Activated naive CD4-positive, alpha-beta T cell treated with anti-CD3 and anti-CD28 coated beads, Interleukin-2, amount 50 U/mL, for 24 hours (primary cell): ENCODE results near the gene TCERG1L.

Experiments
- H3K27ac Mint-ChIP-seq: one replicate; pipeline ENCODE4 v1.8.0; 2021; ENCODE audit warnings: mild to moderate bottlenecking, mixed read lengths
- H3K27me3 Mint-ChIP-seq: one replicate; pipeline ENCODE4 v1.8.0; 2021; ENCODE audit warnings: mixed read lengths
- H3K36me3 Mint-ChIP-seq: one replicate; pipeline ENCODE4 v1.8.0; 2021; ENCODE audit warnings: mixed read lengths
- H3K4me1 Mint-ChIP-seq: one replicate; pipeline ENCODE4 v1.8.0; 2021; ENCODE audit warnings: mixed read lengths
- H3K4me3 Mint-ChIP-seq: one replicate; pipeline ENCODE4 v1.8.0; 2021; ENCODE audit warnings: mild to moderate bottlenecking, mixed read lengths
- H3K9me3 Mint-ChIP-seq: one replicate; pipeline ENCODE4 v1.8.0; 2021; ENCODE audit warnings: mixed read lengths

TCERG1L gene

GRCh38 chr10:131127610-131128009 lies 183.9 kb downstream of the TCERG1L start:
- Mint-ChIP-seq H3K4me1 (peaks cover 17% of the 10 kb centered on the region), H3K4me3 (no peak overlapping the region), H3K27me3 (no peaks in the 10 kb centered on the region), H3K27ac (no peak overlapping the region), H3K9me3 (no peaks in the 10 kb centered on the region), H3K36me3 (no peaks in the 10 kb centered on the region)

GRCh38 chr10:131127138-131127589 lies 184.4 kb downstream of the TCERG1L start:
- H3K9me3 Mint-ChIP-seq, result no peaks in the 10 kb centered on the region
- no peak overlapping the region for H3K4me3 Mint-ChIP-seq
- no peaks in the 10 kb centered on the region for H3K36me3 Mint-ChIP-seq

GRCh38 chr10:131126321-131127137 lies 185.0 kb downstream of the TCERG1L start:
- Mint-ChIP-seq H3K36me3 (no peaks in the 10 kb centered on the region), H3K4me3 (no peak overlapping the region), H3K9me3 (no peaks in the 10 kb centered on the region), H3K4me1 (peaks cover 17% of the 10 kb centered on the region), H3K27ac (peak overlapping the region; percentile 62), H3K27me3 (no peaks in the 10 kb centered on the region)

More at GRCh38 chr10:131127138-131127589, 184.4 kb downstream of the TCERG1L start:
- H3K4me1 Mint-ChIP-seq, result peaks cover 17% of the 10 kb centered on the region
- no peaks in the 10 kb centered on the region for H3K27me3 Mint-ChIP-seq
- peak overlapping the region; percentile 62 for H3K27ac Mint-ChIP-seq

- Mint-ChIP-seq H3K27ac (no peak overlapping the region), H3K27me3 (no peaks in the 10 kb centered on the region), H3K4me3 (no peak overlapping the region), H3K9me3 (no peaks in the 10 kb centered on the region), H3K36me3 (no peaks in the 10 kb centered on the region), H3K4me1 (peaks cover 17% of the 10 kb centered on the region)
Observed at GRCh38 chr10:131125511-131126225, 185.9 kb downstream of the TCERG1L start.

GRCh38 chr10:131124945-131125344 lies 186.6 kb downstream of the TCERG1L start:
- Mint-ChIP-seq H3K9me3 (no peaks in the 10 kb centered on the region), H3K36me3 (no peaks in the 10 kb centered on the region), H3K4me3 (no peak overlapping the region), H3K4me1 (peaks cover 17% of the 10 kb centered on the region), H3K27me3 (no peaks in the 10 kb centered on the region), H3K27ac (no peak overlapping the region)

GRCh38 chr10:131123496-131123895 lies 188.0 kb downstream of the TCERG1L start:
- Mint-ChIP-seq H3K4me3 (no peak overlapping the region), H3K36me3 (no peaks in the 10 kb centered on the region), H3K9me3 (no peaks in the 10 kb centered on the region), H3K4me1 (peaks cover 17% of the 10 kb centered on the region), H3K27ac (no peak overlapping the region), H3K27me3 (no peaks in the 10 kb centered on the region)

- H3K4me1 Mint-ChIP-seq, result peaks cover under 1% of the 10 kb centered on the region
- no peaks in the 10 kb centered on the region for H3K27me3 Mint-ChIP-seq
- no peaks in the 10 kb centered on the region for H3K9me3 Mint-ChIP-seq
- H3K4me3 Mint-ChIP-seq, result no peak overlapping the region
- no peak overlapping the region for H3K27ac Mint-ChIP-seq
- no peaks in the 10 kb centered on the region for H3K36me3 Mint-ChIP-seq
Observed at GRCh38 chr10:131121511-131122035, 189.9 kb downstream of the TCERG1L start.

- Mint-ChIP-seq H3K9me3 (no peaks in the 10 kb centered on the region), H3K4me3 (no peak overlapping the region), H3K27ac (no peak overlapping the region), H3K4me1 (no peaks in the 10 kb centered on the region), H3K36me3 (no peaks in the 10 kb centered on the region), H3K27me3 (no peaks in the 10 kb centered on the region)
Observed at GRCh38 chr10:131119626-131120355, 191.7 kb downstream of the TCERG1L start.

GRCh38 chr10:131117416-131118212 lies 193.9 kb downstream of the TCERG1L start:
- no peaks in the 10 kb centered on the region for H3K36me3 Mint-ChIP-seq
- H3K4me3 Mint-ChIP-seq, result no peak overlapping the region
- no peaks in the 10 kb centered on the region for H3K9me3 Mint-ChIP-seq
- H3K27ac Mint-ChIP-seq, result no peak overlapping the region
- H3K27me3 Mint-ChIP-seq, result no peaks in the 10 kb centered on the region
- H3K4me1 Mint-ChIP-seq, result no peaks in the 10 kb centered on the region

- Mint-ChIP-seq H3K9me3 (no peaks in the 10 kb centered on the region), H3K4me1 (no peaks in the 10 kb centered on the region), H3K27ac (no peak overlapping the region), H3K27me3 (no peaks in the 10 kb centered on the region), H3K36me3 (no peaks in the 10 kb centered on the region), H3K4me3 (no peak overlapping the region)
Observed at GRCh38 chr10:131116991-131117375, 194.5 kb downstream of the TCERG1L start.

- Mint-ChIP-seq H3K27me3 (no peaks in the 10 kb centered on the region), H3K4me3 (no peak overlapping the region), H3K36me3 (no peaks in the 10 kb centered on the region), H3K9me3 (no peaks in the 10 kb centered on the region), H3K27ac (no peak overlapping the region), H3K4me1 (no peaks in the 10 kb centered on the region)
Observed at GRCh38 chr10:131116216-131116990, 195.1 kb downstream of the TCERG1L start.

GRCh38 chr10:131115801-131116200 lies 195.7 kb downstream of the TCERG1L start:
- Mint-ChIP-seq H3K36me3 (no peaks in the 10 kb centered on the region), H3K9me3 (no peaks in the 10 kb centered on the region), H3K27ac (no peak overlapping the region), H3K4me1 (no peaks in the 10 kb centered on the region), H3K27me3 (no peaks in the 10 kb centered on the region), H3K4me3 (no peak overlapping the region)

GRCh38 chr10:131115321-131115720 lies 196.2 kb downstream of the TCERG1L start:
- H3K4me3 Mint-ChIP-seq, result no peak overlapping the region
- H3K4me1 Mint-ChIP-seq, result no peaks in the 10 kb centered on the region

GRCh38 chr10:131114846-131115245 lies 196.7 kb downstream of the TCERG1L start:
- H3K27me3 Mint-ChIP-seq, result no peaks in the 10 kb centered on the region
- H3K9me3 Mint-ChIP-seq, result no peaks in the 10 kb centered on the region
- no peak overlapping the region for H3K4me3 Mint-ChIP-seq
- H3K36me3 Mint-ChIP-seq, result no peaks in the 10 kb centered on the region
- H3K27ac Mint-ChIP-seq, result no peak overlapping the region
- no peaks in the 10 kb centered on the region for H3K4me1 Mint-ChIP-seq

More at GRCh38 chr10:131115321-131115720, 196.2 kb downstream of the TCERG1L start:
- Mint-ChIP-seq H3K27ac (no peak overlapping the region), H3K27me3 (no peaks in the 10 kb centered on the region), H3K9me3 (no peaks in the 10 kb centered on the region), H3K36me3 (no peaks in the 10 kb centered on the region)
